UCSD-AML1 (cell line): ENCODE data around the gene SPATA12.

Experiments used
- DNase-seq: peaks from one replicate; lab custom pipeline; 2025; ENCODE audit not compliant: unreplicated experiment; lab: John Stamatoyannopoulos, UW

SPATA12 gene

DNA sequence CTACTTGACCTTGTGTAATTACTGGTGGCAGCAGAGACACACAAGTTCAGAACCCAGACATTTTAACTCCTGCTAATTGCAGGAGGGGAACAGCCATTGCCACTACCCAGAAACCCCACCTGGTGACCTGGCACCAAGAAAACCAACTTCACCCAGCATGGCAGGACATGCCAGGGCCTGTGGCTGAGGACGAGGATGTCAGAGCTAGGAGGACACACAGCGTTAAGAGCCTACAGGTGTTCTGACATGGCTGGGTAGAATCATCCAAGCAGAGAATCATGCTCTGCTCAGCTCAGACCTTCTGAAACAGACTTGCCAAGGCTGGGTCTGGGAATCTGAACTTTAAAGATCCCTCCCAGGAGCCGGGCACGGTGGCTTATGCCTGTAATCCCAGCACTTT, 11.7 kb upstream of the SPATA12 start:
- DNase-seq = no peak

- no peak for DNase-seq
These were observed 7.8 kb upstream of the SPATA12 start for GRCh38 chr3:57052662-57053061.

DNA sequence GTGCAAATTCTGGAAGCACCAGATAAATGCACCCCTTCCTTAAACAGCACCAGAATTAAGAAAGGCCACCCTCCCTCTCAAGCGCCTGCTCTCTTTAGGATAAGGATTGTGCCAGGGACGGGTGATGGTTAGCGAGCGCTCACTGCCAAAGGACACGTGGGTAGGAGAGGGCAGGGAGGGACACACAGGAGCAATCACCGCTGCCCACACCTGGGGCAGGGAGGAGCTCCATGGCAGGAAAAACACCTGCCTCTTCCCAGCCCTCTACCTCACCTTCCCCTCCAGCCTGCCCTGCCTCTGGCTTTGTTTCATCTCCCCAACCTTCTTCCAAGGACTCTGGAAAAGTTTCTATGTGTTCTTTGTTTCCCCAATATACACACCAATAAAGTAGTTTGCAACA, 7.3 kb upstream of the SPATA12 start:
- no peak for DNase-seq

- DNase-seq = no peak
These were observed 3.1 kb upstream of the SPATA12 start for GRCh38 chr3:57057351-57057750.

DNA sequence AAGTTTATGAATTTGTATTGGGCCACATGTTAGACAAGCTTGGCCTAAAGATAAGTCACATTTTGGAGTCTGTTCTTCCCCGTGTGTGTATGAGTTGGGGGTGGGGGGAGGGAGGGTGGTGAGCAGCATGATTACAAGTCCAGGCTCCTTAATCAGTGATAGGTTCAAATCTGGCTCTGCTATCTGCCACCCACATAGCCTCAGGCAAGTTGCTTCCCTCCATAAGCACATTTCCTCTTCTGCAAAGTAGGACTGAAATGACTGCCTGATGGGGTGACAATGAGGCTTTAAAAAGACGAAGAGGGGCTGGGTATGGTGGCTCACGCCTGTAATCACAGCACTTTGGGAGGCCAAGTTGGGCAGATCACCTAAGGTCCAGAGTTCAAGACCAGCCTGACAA, 1.1 kb upstream of the SPATA12 start:
- no peak for DNase-seq

- no peak for DNase-seq
These were observed 1.1 kb downstream of the SPATA12 start for GRCh38 chr3:57061556-57061955.

DNA sequence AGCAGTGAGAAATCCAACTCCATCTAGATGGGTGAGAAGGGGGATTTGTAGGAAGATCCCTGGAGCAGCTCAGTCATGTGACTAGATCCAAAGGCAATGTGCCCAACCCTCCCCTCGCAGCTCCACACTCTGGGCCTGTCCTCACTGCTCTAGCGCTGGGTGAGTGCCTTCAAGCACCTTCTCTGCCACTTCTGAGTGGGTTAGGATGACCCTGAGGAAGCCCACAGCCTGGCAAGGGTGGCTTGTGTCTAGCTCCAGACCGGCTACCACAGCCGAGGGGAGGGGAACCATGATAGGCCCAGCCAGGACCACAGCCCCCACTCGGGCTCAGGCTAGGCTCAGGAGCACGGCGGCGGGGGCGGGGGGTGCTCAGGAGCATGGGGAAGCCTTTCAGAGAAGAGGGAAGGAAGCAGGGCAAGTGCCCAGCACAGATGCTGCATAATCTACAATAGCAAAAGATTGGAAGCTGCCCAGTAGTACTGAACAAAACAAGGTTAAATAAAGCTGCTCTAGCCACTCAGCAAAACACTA, 1.7 kb downstream of the SPATA12 start:
- peak; percentile 20 for DNase-seq

DNA sequence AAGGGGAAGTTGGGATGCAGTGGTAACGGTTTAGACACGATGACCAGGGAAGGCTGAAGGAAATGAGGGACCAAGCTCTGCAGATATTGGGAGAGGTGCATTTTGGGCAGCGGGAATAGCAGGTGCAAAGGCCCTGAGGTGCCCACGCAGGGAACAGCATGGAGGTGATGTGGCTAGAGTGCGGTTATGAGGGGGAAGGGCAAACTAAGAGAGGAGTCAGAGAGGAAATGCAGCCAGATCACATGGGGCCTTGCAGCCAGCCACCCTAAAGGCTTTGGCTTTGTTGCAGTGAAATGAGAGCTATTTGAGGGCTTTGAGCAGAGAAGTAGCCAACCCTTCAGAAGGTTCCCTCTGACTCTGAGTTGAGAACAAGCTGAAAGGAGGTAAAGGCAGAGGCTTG, 2.6 kb downstream of the SPATA12 start:
- no peak for DNase-seq

GRCh38 chr3:57064001-57064400, 3.5 kb downstream of the SPATA12 start:
- DNase-seq = no peak

DNA sequence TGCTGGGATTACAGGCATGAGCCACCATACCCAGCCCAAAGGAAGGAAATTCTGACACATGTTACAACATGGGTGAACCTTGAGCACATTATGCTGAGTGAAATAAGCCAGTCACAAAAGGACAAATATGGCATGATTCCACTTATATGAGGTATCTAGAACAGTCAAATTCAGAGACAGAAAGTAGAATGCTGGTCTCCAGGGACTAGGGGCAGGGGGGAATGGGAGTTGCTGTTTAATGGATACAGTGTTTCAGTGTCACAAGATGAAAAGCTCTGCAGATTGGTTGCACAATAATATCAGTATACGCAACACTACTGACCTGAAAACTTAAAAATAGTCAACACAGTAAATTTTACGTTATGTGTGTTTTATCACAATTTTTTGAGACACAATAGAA, 4.1 kb downstream of the SPATA12 start:
- no peak for DNase-seq

GRCh38 chr3:57065588-57065987, 5.1 kb downstream of the SPATA12 start:
- no peak for DNase-seq

- no peak for DNase-seq
These were observed 6.0 kb downstream of the SPATA12 start for GRCh38 chr3:57066471-57066870.

DNA sequence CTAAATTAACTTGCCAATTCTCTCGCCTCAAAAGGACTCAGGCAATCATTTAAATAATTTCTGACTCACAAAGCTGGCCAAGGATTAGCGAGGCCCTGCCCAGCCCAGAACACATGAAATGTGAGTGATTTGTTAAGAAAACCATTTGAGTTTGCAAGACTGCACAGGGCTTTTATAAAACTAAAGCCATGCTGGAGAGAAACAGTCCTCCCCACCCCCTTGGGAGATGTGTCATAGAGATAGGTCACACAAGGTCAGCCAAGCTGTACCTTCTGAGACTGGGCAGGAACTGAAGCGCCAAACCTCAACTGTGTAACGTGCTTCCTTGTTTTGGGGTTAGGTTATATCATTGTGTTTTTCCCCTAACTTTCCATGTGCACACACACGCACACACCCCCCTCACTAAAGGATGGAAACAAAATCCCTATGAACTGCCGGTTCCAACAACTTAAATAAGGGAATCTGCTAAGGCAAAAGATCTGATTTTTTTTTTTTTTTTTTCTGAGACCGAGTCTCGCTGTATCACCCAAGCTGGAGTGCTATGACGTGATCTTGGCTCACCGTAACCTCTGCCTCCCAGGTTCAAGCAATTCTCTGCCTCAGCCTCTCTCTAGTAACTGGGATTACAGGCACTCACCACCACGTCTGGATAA, 8.1 kb downstream of the SPATA12 start:
- DNase-seq = no peak

- no peak for DNase-seq
These were observed 9.0 kb downstream of the SPATA12 start for GRCh38 chr3:57069503-57069902.

- DNase-seq = no peak
These were observed 13.2 kb downstream of the SPATA12 start for GRCh38 chr3:57073628-57074027.

DNA sequence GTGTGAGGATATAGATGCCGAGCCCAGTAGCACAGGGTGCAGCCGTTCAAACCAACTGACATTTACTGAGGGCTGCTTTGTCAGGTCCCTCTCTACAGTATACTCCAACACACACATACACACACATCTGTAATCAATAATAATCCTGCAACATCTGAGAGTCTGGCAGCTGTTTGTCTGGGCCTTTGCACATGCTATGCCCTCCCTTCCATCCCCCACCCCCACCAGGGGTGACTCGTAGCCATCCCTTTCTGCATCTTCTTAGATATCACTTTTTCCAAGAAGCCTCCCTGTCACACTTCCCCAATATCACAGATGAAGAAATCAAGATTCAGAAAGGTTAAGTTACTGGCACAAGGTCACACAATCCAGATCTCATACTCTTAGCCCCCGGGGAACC, 13.7 kb downstream of the SPATA12 start:
- no peak for DNase-seq

GRCh38 chr3:57076422-57076951, 16.0 kb downstream of the SPATA12 start:
- DNase-seq = no peak

DNA sequence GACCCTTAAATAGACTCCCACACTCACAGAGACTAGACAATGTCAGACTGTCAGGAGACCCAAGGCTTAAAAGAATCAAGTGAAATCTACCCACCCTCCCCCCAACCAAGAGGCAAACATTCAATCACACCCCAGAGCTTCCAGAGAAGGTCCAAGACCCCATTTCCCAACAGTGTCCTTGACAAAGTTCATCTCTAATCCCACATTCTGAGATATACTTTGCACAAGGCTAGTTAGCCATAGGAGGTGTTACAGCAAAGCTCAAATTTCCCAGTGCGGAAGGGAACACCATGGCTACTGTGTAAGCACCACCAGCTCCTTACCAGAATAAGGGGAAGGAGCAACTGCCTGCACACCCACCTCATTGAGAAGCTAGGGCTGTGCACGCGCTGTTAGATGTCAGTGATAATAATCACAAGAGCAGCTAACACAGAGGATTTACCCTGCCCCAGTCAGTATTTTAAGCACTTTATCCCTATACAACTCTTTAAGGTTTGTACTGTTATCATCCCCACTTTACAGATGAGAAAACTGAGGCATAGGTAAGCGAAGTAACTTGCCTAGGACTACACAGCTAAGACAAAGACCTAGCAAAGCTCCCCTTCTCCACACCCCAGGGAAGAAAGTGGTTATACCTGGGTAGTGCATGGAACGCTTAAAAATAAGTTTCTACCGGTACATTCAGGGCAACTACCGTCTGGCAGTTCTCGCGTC, 17.3 kb downstream of the SPATA12 start:
- no peak for DNase-seq

DNA sequence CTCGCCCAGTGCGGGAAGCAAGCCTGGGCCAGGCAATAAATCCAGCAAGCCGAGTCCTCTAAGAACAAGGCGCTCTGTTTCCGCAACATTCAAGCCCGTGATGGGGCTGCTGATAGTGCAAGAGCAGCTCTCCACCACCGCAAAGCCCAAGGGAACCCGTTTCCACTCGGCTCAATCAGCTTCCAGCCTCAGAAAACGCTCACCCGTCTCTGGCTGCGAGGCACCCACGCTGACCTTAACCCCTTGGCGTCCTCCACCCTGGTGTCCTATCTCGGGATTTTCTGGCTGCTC, 17.8 kb downstream of the SPATA12 start:
- DNase-seq = peak; percentile 38

DNA sequence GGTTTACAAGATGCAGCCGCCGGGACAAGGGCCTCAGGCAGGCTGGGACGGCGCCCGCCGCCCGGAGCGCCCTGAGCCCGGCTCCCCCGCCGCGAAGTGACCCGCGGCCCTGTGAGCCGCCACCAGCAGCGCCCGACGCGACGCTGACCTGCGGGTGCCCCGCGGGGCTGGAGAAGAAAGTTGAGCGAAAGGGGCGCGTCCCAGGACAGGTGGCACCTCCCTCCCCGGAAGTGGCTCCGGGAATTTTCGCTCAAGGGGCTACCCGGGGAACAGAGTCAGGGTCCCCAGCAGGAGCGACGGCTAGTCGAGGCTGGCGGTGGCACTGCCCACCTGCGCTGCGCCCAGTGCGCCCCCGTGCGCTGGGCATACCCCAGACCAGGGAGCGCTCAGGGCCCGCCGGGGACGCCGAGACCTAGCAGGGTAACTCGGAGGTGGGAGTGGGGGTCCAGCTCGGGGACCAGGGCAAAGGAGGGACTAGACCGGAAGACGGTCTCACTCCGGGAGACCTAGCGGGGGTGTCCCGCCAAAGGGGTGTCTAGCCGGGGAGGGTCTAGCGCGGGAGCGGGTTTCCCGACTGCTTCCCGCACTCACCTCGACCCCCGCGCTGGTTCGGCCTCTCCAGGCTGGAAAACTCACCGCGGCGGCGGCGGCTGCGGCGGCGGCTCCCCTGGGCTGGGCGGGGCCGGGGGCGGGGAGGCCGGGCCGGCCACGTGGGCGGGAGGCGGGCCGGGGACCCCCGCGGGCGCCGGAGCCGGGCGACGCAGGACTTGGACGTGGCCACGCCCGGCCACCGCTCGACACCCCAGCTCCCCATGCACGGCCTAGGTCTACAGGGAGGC, 18.4 kb downstream of the SPATA12 start:
- no peak for DNase-seq

DNA sequence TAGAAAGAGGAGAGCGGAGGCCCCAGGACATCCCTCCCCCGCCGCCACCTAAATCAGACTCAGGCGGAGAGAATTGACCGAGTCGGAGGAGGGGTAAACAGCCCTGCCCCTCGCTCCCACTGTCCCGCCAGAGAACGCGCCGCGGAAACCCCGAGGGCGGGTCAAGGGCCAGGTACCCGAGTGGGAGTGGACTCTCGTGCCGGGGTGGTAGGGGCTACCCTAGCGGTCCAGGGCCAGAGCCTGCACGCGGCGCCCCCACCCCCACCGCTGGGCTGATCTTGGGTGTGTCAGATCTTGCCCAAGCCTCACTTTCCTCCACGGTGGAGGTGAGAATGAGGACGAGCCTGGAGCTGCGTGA, 19.0 kb downstream of the SPATA12 start:
- DNase-seq = no peak

DNA sequence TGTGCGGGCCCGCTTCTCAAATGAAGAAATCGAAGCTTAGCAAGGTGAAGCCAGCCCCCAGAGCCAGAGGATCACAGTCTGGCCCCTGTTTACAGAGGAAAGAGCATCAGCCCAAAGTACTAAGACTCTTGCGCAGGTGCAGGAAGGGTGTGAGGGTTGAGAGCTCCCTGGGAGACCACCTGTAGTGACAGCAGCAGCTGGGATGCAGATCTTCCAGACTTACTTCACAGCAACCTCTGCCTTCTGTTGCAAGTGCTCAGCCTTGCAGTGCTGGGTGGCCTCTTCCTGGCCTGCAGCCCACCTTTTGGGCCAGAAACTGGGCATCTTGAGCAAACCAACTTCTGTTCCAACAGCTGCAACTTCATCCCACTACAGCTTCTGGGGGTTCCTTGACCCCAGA, 19.7 kb downstream of the SPATA12 start:
- no peak for DNase-seq
